ENCODE results near the gene ABR. TPM values are rescaled to one million over a fixed set of nuclear protein-coding genes. Genes with fewer than 3 reads are reported as not detected.

ABR gene
- total and polyA plus RNA-seq, 7 donors, result 30.4 to 146 (median 79.3) TPM

DNA sequence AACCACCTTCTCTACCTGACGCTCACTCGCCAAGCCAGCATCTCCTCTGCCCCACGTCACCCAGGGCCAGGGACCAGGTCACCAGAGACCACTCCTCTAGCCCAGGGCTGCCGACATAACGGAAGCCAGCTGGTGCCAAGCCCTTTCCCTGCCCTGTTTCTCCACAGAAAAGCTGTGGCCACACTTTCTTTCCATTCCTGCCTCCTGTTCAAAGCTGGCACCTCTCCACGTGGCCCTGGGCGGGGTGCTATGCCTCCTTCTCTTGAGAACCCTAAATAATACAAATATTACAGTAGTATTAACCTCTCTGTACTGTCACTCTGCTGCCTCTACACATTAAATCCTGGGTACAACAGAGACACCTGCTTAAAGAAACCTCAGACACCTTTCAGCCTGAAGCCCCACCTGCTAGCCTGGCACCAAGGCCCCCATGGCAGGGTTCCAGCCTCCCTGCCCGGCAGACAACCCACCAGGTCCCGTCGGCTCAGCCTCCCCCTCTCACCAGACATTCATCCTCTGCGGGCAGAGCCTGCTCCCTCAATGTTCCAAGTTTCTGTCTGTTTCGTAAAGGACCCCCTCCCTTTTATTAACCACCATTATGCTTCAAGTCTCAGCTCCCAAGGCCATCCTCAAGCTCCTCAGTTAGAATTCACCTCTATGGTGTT is 120.5 kb downstream of the ABR start:
- TF ChIP-seq EP300 (IDR thresholded peaks at IDR 0.05), result no peak
- TF ChIP-seq, protein P1, sequence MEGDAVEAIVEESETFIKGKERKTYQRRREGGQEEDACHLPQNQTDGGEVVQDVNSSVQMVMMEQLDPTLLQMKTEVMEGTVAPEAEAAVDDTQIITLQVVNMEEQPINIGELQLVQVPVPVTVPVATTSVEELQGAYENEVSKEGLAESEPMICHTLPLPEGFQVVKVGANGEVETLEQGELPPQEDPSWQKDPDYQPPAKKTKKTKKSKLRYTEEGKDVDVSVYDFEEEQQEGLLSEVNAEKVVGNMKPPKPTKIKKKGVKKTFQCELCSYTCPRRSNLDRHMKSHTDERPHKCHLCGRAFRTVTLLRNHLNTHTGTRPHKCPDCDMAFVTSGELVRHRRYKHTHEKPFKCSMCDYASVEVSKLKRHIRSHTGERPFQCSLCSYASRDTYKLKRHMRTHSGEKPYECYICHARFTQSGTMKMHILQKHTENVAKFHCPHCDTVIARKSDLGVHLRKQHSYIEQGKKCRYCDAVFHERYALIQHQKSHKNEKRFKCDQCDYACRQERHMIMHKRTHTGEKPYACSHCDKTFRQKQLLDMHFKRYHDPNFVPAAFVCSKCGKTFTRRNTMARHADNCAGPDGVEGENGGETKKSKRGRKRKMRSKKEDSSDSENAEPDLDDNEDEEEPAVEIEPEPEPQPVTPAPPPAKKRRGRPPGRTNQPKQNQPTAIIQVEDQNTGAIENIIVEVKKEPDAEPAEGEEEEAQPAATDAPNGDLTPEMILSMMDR (IDR thresholded peaks at IDR 0.05), result no peak
- TF ChIP-seq POLR2AphosphoS5 (IDR thresholded peaks at IDR 0.05), result no peak
- no peak for TF ChIP-seq POLR2A (IDR thresholded peaks at IDR 0.05)
- WGBS, 2 donors, result 93 to 96% methylated on average over 12 of the region's 12 CpGs
- intact Hi-C loops (cut with DNase I), result loop anchor here (10.0 kb wide), 1 partner anchor 264 kb away; no protein-coding TSS in a partner anchor
- Histone ChIP-seq H3K4me1 (peaks cover 0 to 7% (median 5%) of the 10 kb centered on the region in 4 donors), H3K27me3 (no peaks in the 10 kb centered on the region), H3K9me3 (no peaks in the 10 kb centered on the region), H3K4me3 (no peak overlapping the region), H3K27ac (no peak overlapping the region), H3K36me3 (peaks cover 13 to 55% (median 26%) of the 10 kb centered on the region in 4 donors)
- no peak for DNase-seq

DNA sequence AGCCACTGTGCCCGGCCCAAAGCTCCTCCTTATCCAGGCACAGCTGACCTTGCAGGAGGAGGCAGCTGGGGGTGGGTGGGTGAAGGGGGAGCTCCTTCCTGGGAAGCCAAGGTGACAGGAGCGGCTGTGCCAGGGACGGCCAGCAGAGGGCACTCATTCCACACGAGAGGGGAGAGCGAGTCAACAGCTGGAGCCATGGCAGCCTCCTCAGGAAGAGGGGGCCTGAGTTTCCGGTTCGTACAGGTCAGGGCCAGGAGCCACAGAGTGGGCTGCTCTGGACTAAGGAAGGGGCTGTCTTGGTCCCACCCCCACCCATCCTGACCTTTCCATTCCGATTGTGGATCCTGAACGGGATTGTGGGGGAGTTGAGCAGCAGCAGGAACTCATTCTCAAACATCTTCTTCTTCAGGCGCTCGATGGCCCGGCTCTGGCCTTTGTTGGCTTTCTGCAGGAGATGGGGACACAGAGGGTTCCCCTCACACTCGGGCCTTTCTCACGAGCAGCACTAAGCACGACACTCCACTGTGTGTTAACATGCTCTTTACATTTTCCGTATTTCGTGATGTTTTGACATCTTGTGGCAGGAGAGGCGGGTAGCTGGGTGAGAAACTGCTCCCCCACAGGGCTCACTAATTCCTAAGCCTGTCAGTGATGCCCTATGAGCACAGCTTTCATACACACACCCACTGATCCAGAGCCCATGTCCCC is 121.2 kb downstream of the ABR start:
- intact Hi-C loops (cut with DNase I), result loop anchor here (10.0 kb wide), 1 partner anchor 264 kb away; no protein-coding TSS in a partner anchor
- peaks cover 9 to 61% (median 31%) of the 10 kb centered on the region in 4 donors for H3K36me3 ChIP-seq
- H3K4me3 ChIP-seq, result no peak overlapping the region
- no peak overlapping the region for H3K27ac ChIP-seq
- H3K9me3 ChIP-seq, result no peaks in the 10 kb centered on the region
- DNase-seq, result no peak
- TF ChIP-seq, protein P1 (IDR thresholded peaks at IDR 0.05), result peak in 1 of 4 experiments; percentile 34
- no peak for TF ChIP-seq POLR2AphosphoS5 (IDR thresholded peaks at IDR 0.05)
- H3K27me3 ChIP-seq, result no peaks in the 10 kb centered on the region
- H3K4me1 ChIP-seq, result peaks cover 0 to 7% (median 5%) of the 10 kb centered on the region in 4 donors
- 80 to 89% methylated on average over 18 of the region's 18 CpGs for WGBS, 2 donors

DNA sequence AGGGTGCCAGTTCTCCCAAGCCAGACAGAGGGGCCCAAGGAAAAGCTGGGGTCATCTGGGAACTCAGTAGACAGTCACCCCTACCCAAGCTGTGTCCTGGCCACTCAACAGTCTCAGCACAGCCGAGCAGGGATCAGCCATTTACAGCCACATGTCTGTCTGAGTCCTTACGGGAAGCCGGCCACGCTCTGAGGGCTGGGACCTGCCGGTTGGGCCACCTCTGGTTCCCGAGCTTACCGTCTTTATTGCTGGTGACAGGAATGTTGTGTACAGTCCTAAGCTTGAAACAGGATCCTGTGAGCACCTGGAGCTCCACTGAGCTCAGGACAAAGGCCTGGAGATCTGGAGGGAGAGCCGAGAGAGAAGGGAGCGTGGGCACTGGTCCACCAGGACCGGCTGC is 123.0 kb downstream of the ABR start:
- Histone ChIP-seq H3K27me3 (no peaks in the 10 kb centered on the region), H3K4me1 (peaks cover 0 to 7% (median 5%) of the 10 kb centered on the region in 4 donors), H3K27ac (no peak overlapping the region), H3K9me3 (no peaks in the 10 kb centered on the region), H3K4me3 (no peak overlapping the region), H3K36me3 (peaks cover 4 to 59% (median 33%) of the 10 kb centered on the region in 4 donors)
- WGBS, 2 donors, result 81 to 86% methylated on average over 10 of the region's 10 CpGs
- TF ChIP-seq, protein P1 (IDR thresholded peaks at IDR 0.05), result no peak
- no peak for TF ChIP-seq POLR2AphosphoS5 (IDR thresholded peaks at IDR 0.05)
- intact Hi-C loops (cut with DNase I), result loop anchor here (1.0 to 10.0 kb wide), 2 partner anchors 55 to 262 kb away; no protein-coding TSS in a partner anchor
- no peak for DNase-seq

DNA sequence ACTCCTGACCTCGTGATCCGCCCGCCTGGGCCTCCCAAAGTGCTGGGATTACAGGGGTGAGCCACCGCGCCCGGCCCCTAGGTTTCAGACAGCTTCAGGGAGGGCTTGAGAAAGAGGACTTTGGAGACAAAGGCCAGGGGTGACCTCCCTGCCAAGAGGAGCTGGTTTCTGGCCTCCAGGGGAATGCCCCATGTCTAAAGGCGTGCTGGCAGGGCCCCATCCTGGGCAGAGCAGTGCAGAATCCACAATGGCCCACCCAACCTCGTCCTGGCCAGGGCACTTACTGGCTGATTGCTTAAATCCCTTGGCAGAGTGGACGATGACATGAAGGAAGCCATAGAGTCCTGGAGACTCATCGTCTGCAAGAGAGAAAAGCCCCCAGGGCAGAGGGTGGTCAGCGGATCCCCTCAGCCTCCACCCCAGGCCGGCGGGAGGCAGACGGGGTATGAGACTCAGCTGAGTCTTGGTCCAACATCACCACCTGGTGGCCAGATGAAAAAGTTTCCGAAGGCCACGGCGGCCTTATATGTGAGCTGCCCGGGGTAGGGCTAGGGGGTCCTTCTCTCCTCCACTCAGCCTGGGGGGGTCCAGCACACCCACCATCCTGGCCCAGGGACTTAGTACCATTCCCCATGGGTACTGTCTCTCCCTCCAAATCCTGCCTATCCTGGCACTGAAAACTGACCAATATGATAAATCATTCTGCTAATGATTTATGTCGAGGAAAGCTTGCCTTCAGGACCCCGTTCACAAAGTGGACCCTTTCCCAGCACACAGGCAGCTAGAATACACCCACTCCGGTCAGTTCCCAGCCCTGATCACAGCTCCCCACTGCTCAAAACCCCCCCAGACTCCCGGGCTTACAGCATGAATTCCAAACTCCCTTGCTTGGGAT is 123.8 kb downstream of the ABR start:
- intact Hi-C loops (cut with DNase I), result loop anchor here (1.0 to 10.0 kb wide), 2 partner anchors 55 to 261 kb away; no protein-coding TSS in a partner anchor
- H3K4me3 ChIP-seq, result no peak overlapping the region
- TF ChIP-seq POLR2A (IDR thresholded peaks at IDR 0.05) (no peak), EP300 (IDR thresholded peaks at IDR 0.05) (no peak), POLR2AphosphoS5 (IDR thresholded peaks at IDR 0.05) (peak in 1 of 4 donors; percentile 21)
- TF ChIP-seq, protein P1 (IDR thresholded peaks at IDR 0.05), result peak; percentile 58 to 84 (median 76)
- peaks cover 4 to 54% (median 32%) of the 10 kb centered on the region in 4 donors for H3K36me3 ChIP-seq
- H3K27ac ChIP-seq, result peak overlapping the region in 1 of 4 donors; percentile 16
- H3K9me3 ChIP-seq, result no peaks in the 10 kb centered on the region
- H3K27me3 ChIP-seq, result no peaks in the 10 kb centered on the region
- 69 to 79% methylated on average over 22 of the region's 22 CpGs for whole genome bisulfite sequencing, 2 donors
- H3K4me1 ChIP-seq, result peaks cover 0 to 11% (median 5%) of the 10 kb centered on the region in 4 donors
- DNase-seq, result peak; percentile 85
